DMS53 treated with DMSO at 0.1 percent for 48 hours (cell line): Measurements from ENCODE around the gene OXCT1.
"Not testable (repeated sequence)": the region's sequence is repeated elsewhere in the genome, so short reads cannot be mapped to it uniquely, and the experiment has no call there.

Source experiments
- DNase-seq: peaks from one replicate; lab custom pipeline; 2025; ENCODE audit not compliant: unreplicated experiment; lab: John Stamatoyannopoulos, UW

The OXCT1 gene

DNA sequence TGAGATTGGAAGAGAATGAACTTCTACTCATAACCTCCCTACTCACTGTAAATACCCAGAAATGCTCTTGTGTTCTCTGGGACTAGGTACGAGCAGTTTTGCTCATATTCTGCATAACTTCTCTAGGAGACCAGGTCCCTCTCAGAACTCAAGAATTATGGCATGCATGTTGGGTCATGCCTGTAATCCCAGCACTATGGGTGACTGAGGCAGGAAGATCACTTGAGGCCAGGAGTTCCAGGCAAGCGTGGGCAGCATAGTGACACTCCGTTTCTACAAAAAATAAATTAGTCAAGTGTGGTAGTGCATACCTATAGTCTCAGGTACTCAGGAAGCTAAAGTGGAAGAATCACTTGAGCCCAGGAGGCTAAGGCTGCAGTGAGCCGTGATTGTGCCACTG lies 141.9 kb downstream of the OXCT1 start:
- no peak for DNase-seq

DNA sequence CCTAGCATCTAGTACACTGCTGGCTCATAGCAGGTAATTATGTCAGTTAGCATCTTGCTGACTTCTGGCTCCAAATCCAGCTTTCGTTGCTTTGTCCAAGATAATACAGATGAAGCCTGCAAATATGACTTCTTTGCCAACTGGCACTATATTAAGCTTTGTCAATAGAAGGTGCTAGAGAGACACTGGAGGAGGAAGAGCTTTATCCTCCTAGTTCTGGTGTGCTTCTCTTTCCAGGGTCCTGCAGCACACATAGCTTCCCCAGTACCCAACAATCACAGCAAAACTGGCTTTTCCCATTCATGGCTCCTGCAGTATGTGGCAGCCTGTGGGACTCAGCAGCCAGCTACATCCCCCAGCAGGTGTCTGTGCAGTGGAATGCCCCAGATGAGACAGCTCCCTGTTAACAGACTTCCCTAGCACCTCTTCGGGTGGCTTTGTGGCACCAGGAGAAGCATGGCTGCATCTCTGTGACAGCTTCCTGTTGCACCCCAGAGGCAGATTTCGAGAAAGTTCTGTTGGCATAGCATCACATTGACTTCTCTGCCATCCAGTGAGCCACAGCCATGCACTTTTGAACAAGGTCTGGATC lies 147.8 kb downstream of the OXCT1 start:
- no peak for DNase-seq

DNA sequence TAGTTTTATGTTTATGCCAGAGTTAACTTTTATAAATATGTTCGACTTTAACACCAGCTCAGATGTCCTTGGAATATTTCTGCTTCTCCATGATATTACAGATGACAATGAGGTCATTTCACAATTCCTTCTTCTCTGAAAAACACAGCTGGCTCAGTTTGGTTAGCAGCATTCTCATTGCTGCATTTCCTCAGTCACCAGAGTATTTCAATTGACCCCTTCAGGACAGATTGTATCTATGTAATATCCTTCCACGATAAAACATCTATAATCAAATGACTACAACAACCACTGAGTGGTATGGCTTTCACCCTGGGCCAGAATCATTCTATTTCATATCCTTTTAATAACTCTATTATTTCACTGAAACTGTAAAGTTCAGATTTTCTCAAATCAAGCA lies 148.7 kb downstream of the OXCT1 start:
- DNase-seq, result no peak

DNA sequence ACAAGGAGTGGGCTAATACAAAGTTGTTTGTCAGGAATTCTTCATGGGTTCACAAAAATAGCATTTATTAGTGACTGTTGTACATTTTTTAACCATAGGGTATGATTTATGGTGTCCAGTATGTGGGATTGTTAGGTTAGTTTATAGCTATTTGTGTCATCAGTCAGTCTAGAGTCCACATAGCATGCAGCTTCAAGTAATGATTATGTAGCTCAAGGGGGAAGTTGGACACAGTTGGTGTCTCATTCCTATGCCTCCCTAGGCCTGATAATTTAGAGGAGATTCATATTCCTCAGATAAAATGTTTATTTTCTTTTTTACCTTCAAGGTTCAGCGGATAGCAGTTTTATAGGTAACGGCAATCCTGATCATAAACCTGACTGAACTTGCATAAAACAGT lies 153.8 kb downstream of the OXCT1 start:
- no peak for DNase-seq

DNA sequence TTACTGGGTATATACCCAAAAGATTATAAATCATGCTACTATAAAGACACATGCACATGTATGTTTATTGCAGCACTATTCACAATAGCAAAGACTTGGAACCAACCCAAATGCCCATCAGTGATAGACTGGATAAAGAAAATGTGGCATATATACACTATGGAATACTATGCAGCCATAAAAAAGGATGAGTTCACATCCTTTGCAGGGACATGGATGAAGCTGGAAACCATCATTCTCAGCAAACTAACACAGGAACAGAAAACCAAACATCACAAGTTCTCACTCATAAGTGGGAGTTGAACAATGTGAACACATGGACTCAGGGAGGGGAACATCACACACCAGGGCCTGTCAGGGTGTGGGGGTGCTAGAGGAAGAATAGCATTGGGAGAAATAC lies 155.8 kb downstream of the OXCT1 start:
- DNase-seq, result not testable (repeated sequence)

DNA sequence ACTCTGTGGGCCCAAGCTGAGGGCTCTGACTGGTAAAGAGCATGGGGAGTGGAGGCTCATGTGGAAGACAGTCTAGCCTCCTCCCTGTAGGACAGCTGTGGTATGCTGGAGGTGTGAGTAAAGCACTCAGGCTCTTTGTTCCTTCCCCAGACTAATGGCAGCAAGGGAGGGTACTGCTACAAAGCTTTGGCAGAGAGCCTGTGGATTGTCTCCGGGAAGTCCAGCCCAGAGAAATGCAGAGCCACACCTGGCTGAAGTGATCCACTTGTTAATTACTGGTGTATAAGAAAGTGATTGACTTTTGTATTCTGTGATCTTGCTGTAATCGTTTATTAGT lies 161.7 kb downstream of the OXCT1 start:
- DNase-seq, result no peak

DNA sequence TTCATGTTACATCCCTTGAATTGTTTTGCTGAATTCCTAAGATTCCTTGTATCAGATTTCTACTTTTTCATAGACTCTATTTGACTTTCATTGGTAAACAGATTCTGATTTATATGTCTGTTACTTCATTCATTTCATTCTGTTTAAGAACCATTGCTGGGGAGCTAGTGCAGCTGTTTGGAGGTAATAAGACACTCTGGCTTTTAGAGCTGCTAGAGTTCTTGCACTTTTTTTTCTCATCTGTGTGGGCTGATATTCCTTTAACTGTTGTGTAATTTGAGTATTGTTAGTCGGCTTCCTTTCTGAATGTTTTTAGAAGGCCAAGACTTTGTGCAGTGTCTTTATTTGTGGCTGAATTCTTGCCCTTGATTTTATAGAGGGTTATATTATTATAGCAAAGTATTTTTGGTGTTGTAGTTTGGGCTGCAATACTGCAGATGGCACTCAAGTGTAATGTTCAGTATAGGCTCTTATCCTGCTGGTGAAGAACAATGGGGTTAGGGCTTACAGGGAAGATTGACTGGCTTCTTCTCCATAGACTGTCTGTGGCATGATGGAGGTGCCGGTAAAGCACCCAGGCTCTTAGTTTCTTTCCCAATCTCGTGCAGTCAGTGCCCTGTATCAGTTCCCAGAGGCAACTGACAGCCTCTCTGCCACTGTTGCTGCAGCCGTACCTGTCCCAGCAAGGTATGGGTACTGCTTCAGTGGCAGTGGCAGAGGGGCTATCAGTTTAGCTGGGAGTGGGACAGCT lies 162.2 kb downstream of the OXCT1 start:
- peak; percentile 2 for DNase-seq

DNA sequence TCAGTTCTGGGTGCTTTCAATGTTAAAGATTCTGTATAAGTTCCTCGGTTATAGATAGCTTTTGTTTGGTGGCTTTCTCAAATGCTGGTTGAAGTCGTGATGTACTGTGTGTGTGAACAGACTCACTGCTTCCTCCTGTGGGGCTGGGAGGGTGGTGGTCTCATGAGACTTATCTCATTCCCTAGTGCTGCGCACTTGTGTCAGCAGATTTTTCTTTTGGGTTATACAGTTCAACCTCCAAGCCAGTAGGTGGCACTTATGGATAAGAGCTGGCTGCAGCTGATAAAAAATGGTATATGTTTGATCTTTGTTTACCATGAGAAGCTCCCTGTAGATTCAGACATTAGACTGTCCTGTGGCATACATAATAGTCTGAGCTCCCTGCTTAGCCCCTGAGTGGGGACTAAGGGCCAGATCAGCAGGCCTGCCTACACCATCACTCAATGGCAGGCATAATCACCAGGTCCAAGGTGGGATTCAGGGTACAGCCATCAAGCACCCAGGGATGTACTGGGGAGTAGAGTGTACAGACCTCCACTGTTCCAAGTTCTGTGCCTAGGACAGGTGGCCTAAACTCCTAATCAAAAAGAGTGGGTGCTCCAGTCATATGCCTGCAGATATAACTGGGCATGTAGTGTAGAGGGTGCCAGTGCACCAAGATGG lies 174.2 kb downstream of the OXCT1 start:
- DNase-seq, result no peak

DNA sequence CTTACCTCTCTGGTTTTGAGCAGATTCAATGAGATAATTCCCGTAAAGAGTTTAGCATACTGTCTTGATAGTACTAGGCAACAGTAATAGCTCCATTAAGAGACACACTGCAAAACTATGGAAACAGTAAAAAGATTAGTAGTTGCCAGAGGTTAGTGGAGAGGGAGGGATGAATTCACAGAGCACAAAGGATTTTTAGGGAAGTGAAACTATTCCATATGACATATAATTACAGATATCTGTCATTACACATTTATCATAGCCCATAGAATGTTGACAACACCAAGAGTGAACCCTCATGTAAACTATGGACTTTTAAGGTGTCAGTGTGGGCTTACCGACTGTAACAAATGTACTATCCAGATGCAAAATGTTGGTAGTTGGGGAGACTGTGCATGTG lies 183.5 kb downstream of the OXCT1 start:
- no peak for DNase-seq

DNA sequence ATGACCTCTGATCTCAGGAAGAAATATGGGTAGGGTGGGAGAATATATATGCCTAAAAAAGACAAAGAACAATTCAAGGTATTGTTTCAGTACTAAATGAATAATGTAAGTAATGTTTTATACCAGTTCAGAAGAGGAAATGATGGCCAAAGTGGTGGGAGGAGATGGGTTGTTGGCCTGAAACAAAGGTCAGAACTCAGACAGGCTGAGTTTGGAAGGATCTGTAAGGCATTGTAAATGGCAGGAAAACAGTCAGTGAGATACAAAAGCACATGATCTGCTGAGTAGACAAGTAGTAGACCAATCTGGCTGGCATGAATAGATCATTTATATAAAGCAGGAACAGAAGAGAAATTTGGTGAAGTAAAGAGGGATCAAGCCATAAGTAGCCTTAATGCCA lies 184.0 kb downstream of the OXCT1 start:
- no peak for DNase-seq

DNA sequence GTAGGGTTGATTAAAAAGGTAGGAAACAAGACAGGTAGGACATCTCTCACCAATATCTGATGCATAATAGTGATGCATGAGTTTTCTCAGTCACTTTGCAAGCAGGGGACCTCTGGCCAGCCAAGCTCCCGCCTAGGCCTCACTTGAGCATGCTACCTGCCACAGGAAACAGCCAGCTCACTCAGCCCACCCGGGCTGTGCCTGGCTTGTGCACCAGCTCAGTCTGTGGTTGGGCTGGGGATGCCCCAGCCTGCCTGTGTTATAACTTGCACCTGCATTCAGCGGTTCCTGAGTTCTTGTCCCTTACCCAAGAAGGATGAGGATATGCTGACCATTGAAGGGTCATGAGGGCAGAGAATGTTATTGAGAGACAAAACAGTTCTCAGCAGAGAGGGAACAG lies 187.0 kb downstream of the OXCT1 start:
- DNase-seq, result no peak

DNA sequence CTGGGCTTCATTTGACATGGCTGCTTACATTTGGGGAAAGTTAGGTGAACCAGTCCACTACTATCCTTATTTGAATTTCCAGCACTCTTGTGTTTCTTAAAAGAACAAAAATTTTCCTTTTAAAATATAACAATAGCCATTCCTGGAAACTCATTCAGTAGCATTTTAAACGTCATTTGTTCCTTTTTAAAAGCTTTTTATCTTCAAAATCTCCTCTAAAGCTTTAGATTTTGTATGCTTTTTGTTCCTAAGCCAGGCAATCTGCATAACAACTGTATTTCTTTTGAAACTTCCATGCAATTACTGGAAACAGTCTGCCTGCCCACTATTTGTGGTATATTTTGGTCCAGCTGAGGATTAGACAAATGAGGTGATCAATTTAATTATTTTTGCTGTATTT lies 187.6 kb downstream of the OXCT1 start:
- DNase-seq, result no peak

DNA sequence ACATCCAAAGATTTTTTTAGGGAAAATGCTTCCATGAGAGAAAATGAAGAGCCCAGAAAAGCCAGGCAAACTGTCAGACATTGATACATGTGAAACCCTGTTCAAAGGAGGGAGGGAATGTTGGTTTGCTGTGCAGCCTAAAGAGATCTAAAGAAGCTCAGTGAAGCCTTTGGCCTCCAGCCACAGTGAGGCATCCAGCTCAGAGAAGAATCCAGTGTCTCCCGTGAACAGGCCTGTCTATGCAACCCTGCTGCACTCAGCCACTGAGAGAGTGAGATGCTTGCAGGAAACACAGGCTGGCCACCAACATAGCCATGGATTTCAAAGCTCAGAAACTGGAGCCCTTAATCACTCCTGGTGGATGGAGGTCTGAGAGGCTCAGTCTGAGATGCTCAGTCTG lies 188.4 kb downstream of the OXCT1 start:
- DNase-seq, result no peak
